IMR-90 (cell line): Measurements from ENCODE around the gene PIK3C3. TPM values are rescaled to one million over a fixed set of nuclear protein-coding genes. Genes with fewer than 3 reads are reported as not detected.

Source experiments
- ATAC-seq: fragments of 200-7000 bp; cut with Tn5 transposase; 2 replicates; pipeline ENCODE4 v1.9.1; 2020; ENCODE audit warnings: low read depth, mild to moderate bottlenecking, moderate library complexity
- BruUV-seq: library from RNA; stranded (reverse); fragments of 400-500 nt; replicated peaks from 2 replicates; lab custom pipeline; 2021; lab: Mats Ljungman, UMichigan
- CTCF ChIA-PET: fragments of 300-600 bp; formaldehyde crosslinking; extraction: SDS; loops from one replicate; lab custom pipeline; 2021; ENCODE audit warnings: antibody characterized with exemption; lab: Yijun Ruan, JAX
- POLR2A ChIA-PET: fragments of 300-600 bp; sonication (Branson Sonifier 250); formaldehyde crosslinking; loops from one replicate; lab custom pipeline; 2022; ENCODE audit warnings: antibody characterized with exemption; ENCODE audit not compliant: unreplicated experiment; lab: Charles Lee
- DNase-seq: peaks from one replicate; pipeline ENCODE4 v3.0.0; 2013
- H2AFZ ChIP-seq: replicated peaks from 2 replicates; pipeline ENCODE3; 2013; ENCODE audit warnings: low read length, mild to moderate bottlenecking; ENCODE audit not compliant: poor library complexity
- H2AK5ac ChIP-seq: 2 replicates; pipeline ENCODE4 v1.6.1; 2013; ENCODE audit warnings: low read depth, low read length, inconsistent platforms
- H2AK9ac ChIP-seq: replicated peaks from 2 replicates; pipeline ENCODE3; 2013; ENCODE audit warnings: mild to moderate bottlenecking, low read depth, low read length, moderate library complexity; ENCODE audit not compliant: poor library complexity
- H2BK120ac ChIP-seq: 2 replicates; pipeline ENCODE4 v1.6.1; 2013; ENCODE audit warnings: low read depth, low read length, inconsistent platforms
- H2BK15ac ChIP-seq: 3 replicates; pipeline ENCODE4 v1.6.1; 2013; ENCODE audit warnings: low read depth, low read length, inconsistent platforms
- H2BK20ac ChIP-seq: 2 replicates; pipeline ENCODE4 v1.6.1; 2013; ENCODE audit warnings: low read depth, mild to moderate bottlenecking, inconsistent platforms, low read length, moderate library complexity
- H2BK5ac ChIP-seq: 2 replicates; pipeline ENCODE4 v1.6.1; 2013; ENCODE audit warnings: mild to moderate bottlenecking, low read depth, low read length, inconsistent platforms; ENCODE audit not compliant: poor library complexity, severe bottlenecking
- H3K14ac ChIP-seq: replicated peaks from 2 replicates; pipeline ENCODE4 v1.6.1; 2013; ENCODE audit warnings: low read depth, low read length, inconsistent platforms
- H3K18ac ChIP-seq: 2 replicates; pipeline ENCODE4 v1.6.1; 2013; ENCODE audit warnings: low read depth, low read length, control low read depth
- H3K23ac ChIP-seq: 2 replicates; pipeline ENCODE4 v1.6.1; 2013; ENCODE audit warnings: low read depth, low read length, inconsistent platforms
- H3K27ac ChIP-seq: 2 replicates; pipeline ENCODE4 v1.5.1; 2013; ENCODE audit warnings: mild to moderate bottlenecking, control low read depth, low read length; ENCODE audit not compliant: insufficient read depth
- H3K27me3 ChIP-seq: 2 replicates; pipeline ENCODE4 v1.6.1; 2013; ENCODE audit warnings: low read length; ENCODE audit not compliant: control insufficient read depth, insufficient read depth
- H3K36me3 ChIP-seq: 2 replicates; pipeline ENCODE4 v1.6.1; 2013; ENCODE audit warnings: low read length, mixed read lengths; ENCODE audit not compliant: control insufficient read depth, insufficient read depth
- H3K4ac ChIP-seq: 2 replicates; pipeline ENCODE4 v1.6.1; 2013; ENCODE audit warnings: low read depth, low read length, inconsistent platforms
- H3K4me1 ChIP-seq: 2 replicates; pipeline ENCODE4 v1.6.1; 2013; ENCODE audit warnings: low read length, mixed read lengths; ENCODE audit not compliant: control insufficient read depth, insufficient read depth
- H3K4me2 ChIP-seq: 2 replicates; pipeline ENCODE4 v1.6.1; 2013; ENCODE audit warnings: low read depth, mild to moderate bottlenecking, control low read depth, low read length, moderate library complexity
- H3K4me3 ChIP-seq: 2 replicates; pipeline ENCODE4 v1.5.1; 2013; ENCODE audit warnings: low read depth, mild to moderate bottlenecking, control low read depth, low read length, moderate library complexity; ENCODE audit not compliant: insufficient read depth
- H3K56ac ChIP-seq: 2 replicates; pipeline ENCODE4 v1.6.1; 2013; ENCODE audit warnings: low read length, inconsistent platforms; ENCODE audit not compliant: insufficient read depth; ENCODE audit errors: extremely low read depth
- H3K79me1 ChIP-seq, 2 experiments: 2 replicates each; pipeline ENCODE4 v1.6.1; 2013; ENCODE audit warnings: low read length in 2 of 2, inconsistent platforms in 1 of 2, low read depth in 1 of 2
- H3K9ac ChIP-seq: 2 replicates; pipeline ENCODE4 v1.6.1; 2013; ENCODE audit warnings: low read depth, low read length, control low read depth
- H3K9me1 ChIP-seq: 2 replicates; pipeline ENCODE4 v1.6.1; 2013; ENCODE audit warnings: low read length, inconsistent platforms; ENCODE audit not compliant: insufficient read depth
- H3K9me3 ChIP-seq: 2 replicates; pipeline ENCODE4 v1.6.1; 2013; ENCODE audit warnings: low read length; ENCODE audit not compliant: control insufficient read depth, insufficient read depth
- H4K20me1 ChIP-seq: 2 replicates; pipeline ENCODE4 v1.6.1; 2013; ENCODE audit warnings: low read length, inconsistent platforms; ENCODE audit not compliant: insufficient read depth
- H4K5ac ChIP-seq: 2 replicates; pipeline ENCODE4 v1.6.1; 2013; ENCODE audit warnings: mild to moderate bottlenecking, low read depth, low read length, control low read depth
- H4K8ac ChIP-seq, 2 experiments: 2 replicates each; pipeline ENCODE4 v1.6.1; 2013; ENCODE audit warnings: low read depth in 2 of 2, low read length in 2 of 2, control low read depth in 1 of 2, inconsistent platforms in 1 of 2
- H4K91ac ChIP-seq: 2 replicates; pipeline ENCODE4 v1.6.1; 2013; ENCODE audit warnings: low read depth, low read length, inconsistent platforms; ENCODE audit not compliant: insufficient read depth
- BHLHE40 ChIP-seq: fragments of 150-350 bp; IDR thresholded peaks from 2 replicates; pipeline ENCODE4 v1.6.1; 2016; ENCODE audit warnings: mild to moderate bottlenecking, low read depth, low read length
- CEBPB ChIP-seq: IDR thresholded peaks from 2 replicates; pipeline ENCODE4 v1.6.1; 2012; ENCODE audit warnings: low read depth, low read length, improper control_type of control experiment
- CHD1 ChIP-seq: IDR thresholded peaks from 2 replicates; pipeline ENCODE4 v1.6.1; 2012; ENCODE audit warnings: low read depth, low read length, improper control_type of control experiment
- FOS ChIP-seq: fragments of 150-350 bp; IDR thresholded peaks from 2 replicates; pipeline ENCODE4 v1.6.1; 2016; ENCODE audit warnings: low read depth, low read length
- MAFK ChIP-seq: IDR thresholded peaks from 2 replicates; pipeline ENCODE4 v1.6.1; 2012; ENCODE audit warnings: low read depth, low read length, improper control_type of control experiment
- MAZ ChIP-seq: IDR thresholded peaks from 2 replicates; pipeline ENCODE4 v1.6.1; 2012; ENCODE audit warnings: low read depth, mild to moderate bottlenecking, low read length, improper control_type of control experiment, moderate library complexity, borderline replicate concordance
- MXI1 ChIP-seq: IDR thresholded peaks from 2 replicates; pipeline ENCODE4 v1.6.1; 2012; ENCODE audit warnings: low read depth, mild to moderate bottlenecking, low read length, moderate library complexity, borderline replicate concordance
- NFE2L2 ChIP-seq: fragments of 150-350 bp; IDR thresholded peaks from 2 replicates; pipeline ENCODE4 v1.6.1; 2016; ENCODE audit warnings: low read depth, mild to moderate bottlenecking, low read length
- POLR2A ChIP-seq: IDR thresholded peaks from 2 replicates; pipeline ENCODE4 v1.6.1; 2012; ENCODE audit warnings: mild to moderate bottlenecking, low read depth, low read length
- RAD21 ChIP-seq: IDR thresholded peaks from 2 replicates; pipeline ENCODE4 v1.6.1; 2012; ENCODE audit warnings: low read length, improper control_type of control experiment
- RCOR1 ChIP-seq: IDR thresholded peaks from 2 replicates; pipeline ENCODE4 v1.6.1; 2012; ENCODE audit warnings: mild to moderate bottlenecking, low read length, improper control_type of control experiment; ENCODE audit not compliant: insufficient replicate concordance
- RFX5 ChIP-seq: IDR thresholded peaks from 2 replicates; pipeline ENCODE4 v1.8.0; 2012; ENCODE audit warnings: low read depth, mild to moderate bottlenecking, low read length, moderate library complexity
- SMC3 ChIP-seq: fragments of 150-350 bp; IDR thresholded peaks from 2 replicates; pipeline ENCODE4 v1.6.1; 2016; ENCODE audit warnings: low read depth, mild to moderate bottlenecking, antibody characterized with exemption, low read length, moderate library complexity
- dilution Hi-C: fragments of 300-500 bp; cut with HindIII; formaldehyde crosslinking; loops from one replicate; pipeline ENCODE4 v1.14.3; 2018; ENCODE audit warnings: low sequenced_read_pairs; ENCODE audit not compliant: unreplicated experiment
- in situ Hi-C: fragments of 300-500 bp; cut with MboI; formaldehyde crosslinking; loops from 3 replicates; pipeline ENCODE4 v1.14.3; 2019; ENCODE audit warnings: low sequenced_read_pairs, inconsistent platforms, mixed read lengths
- intact Hi-C: fragments of 100-400 bp; cut with micrococcal nuclease; formaldehyde crosslinking; loops from 2 replicates; pipeline ENCODE4 v1.10.0; 2022
- polyA plus RNA-seq, 3 experiments: library from polyadenylated mRNA; depleted of rRNA; stranded (reverse); fragments of >200 nt; gene quantifications; 2 replicates each; pipeline ENCODE4 v1.2.3, GENCODE V29; 2012; ENCODE audit warnings: low replicate concordance in 1 of 3
- total RNA-seq: library from RNA; depleted of rRNA; stranded (reverse); fragments of >200 nt; gene quantifications from 2 replicates; pipeline ENCODE4 v1.2.3, GENCODE V29; 2012
- TF ChIP-seq, protein P1 (sequence below): fragments of 150-350 bp; IDR thresholded peaks from 2 replicates; pipeline ENCODE4 v1.6.1; 2016; ENCODE audit warnings: low read depth, mild to moderate bottlenecking, low read length, moderate library complexity, borderline replicate concordance
- TF ChIP-seq, protein P2 (sequence below): fragments of 150-350 bp; IDR thresholded peaks from 2 replicates; pipeline ENCODE4 v1.6.1; 2017; ENCODE audit warnings: mild to moderate bottlenecking, antibody characterized with exemption, low read length, low read depth
- TF ChIP-seq, protein P3 (sequence below): conservative IDR thresholded peaks from 2 replicates; pipeline ENCODE4 v1.5.1; 2012; ENCODE audit warnings: mild to moderate bottlenecking, low read depth, low read length, improper control_type of control experiment

PIK3C3 gene
- total and polyA plus RNA-seq, 2 of the 4 experiments (the other 2 are of a cell fraction), result 41.2 to 57.2 TPM

DNA sequence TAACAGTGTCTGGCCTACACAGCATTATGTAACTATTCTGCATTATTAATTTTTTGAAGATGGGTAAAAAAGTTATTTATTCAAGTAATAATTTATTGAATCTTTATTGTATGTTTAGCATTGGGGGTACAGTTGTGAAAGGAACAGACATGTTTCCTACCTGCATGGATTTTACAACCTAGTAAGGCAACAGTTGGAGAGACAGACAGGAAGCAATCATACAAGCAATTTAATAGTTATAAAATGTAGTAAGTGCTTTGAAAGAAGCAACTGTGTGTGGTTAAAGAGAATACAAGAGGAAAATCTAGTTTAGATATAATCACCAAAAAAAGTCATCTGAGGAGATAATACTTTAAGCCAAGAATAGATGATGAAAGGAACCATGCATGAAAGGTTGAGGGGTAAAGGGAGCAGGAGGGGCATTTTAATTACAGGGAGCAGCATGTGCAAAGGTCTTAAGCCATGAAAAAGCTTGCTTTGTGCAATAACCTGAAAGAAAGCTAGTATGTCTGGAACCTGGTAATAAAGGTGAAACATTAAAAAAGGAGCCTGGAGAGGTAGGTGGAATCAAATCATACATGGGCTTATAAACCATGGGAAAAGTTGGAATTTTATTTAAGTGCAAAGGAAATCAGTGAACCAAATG lies 140.8 kb downstream of the PIK3C3 start:
- ATAC-seq (no peak), DNase-seq (no peak)
- no peak for TF ChIP-seq MAFK
- TF ChIP-seq, protein P1, sequence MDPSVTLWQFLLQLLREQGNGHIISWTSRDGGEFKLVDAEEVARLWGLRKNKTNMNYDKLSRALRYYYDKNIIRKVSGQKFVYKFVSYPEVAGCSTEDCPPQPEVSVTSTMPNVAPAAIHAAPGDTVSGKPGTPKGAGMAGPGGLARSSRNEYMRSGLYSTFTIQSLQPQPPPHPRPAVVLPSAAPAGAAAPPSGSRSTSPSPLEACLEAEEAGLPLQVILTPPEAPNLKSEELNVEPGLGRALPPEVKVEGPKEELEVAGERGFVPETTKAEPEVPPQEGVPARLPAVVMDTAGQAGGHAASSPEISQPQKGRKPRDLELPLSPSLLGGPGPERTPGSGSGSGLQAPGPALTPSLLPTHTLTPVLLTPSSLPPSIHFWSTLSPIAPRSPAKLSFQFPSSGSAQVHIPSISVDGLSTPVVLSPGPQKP, result no peak
- TF ChIP-seq RCOR1, result no peak
- TF ChIP-seq MAZ, result no peak
- TF ChIP-seq POLR2A, result no peak
- TF ChIP-seq, protein P2, sequence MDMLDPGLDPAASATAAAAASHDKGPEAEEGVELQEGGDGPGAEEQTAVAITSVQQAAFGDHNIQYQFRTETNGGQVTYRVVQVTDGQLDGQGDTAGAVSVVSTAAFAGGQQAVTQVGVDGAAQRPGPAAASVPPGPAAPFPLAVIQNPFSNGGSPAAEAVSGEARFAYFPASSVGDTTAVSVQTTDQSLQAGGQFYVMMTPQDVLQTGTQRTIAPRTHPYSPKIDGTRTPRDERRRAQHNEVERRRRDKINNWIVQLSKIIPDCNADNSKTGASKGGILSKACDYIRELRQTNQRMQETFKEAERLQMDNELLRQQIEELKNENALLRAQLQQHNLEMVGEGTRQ, result no peak
- no peak for TF ChIP-seq MXI1
- TF ChIP-seq RAD21, result no peak
- TF ChIP-seq, protein P3, sequence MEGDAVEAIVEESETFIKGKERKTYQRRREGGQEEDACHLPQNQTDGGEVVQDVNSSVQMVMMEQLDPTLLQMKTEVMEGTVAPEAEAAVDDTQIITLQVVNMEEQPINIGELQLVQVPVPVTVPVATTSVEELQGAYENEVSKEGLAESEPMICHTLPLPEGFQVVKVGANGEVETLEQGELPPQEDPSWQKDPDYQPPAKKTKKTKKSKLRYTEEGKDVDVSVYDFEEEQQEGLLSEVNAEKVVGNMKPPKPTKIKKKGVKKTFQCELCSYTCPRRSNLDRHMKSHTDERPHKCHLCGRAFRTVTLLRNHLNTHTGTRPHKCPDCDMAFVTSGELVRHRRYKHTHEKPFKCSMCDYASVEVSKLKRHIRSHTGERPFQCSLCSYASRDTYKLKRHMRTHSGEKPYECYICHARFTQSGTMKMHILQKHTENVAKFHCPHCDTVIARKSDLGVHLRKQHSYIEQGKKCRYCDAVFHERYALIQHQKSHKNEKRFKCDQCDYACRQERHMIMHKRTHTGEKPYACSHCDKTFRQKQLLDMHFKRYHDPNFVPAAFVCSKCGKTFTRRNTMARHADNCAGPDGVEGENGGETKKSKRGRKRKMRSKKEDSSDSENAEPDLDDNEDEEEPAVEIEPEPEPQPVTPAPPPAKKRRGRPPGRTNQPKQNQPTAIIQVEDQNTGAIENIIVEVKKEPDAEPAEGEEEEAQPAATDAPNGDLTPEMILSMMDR, result no peak
- TF ChIP-seq CHD1, result no peak
- no peak for TF ChIP-seq FOS
- TF ChIP-seq SMC3, result no peak
- TF ChIP-seq NFE2L2, result no peak
- TF ChIP-seq CEBPB, result no peak
- TF ChIP-seq RFX5, result no peak
- no peak for TF ChIP-seq BHLHE40
- H3K56ac ChIP-seq, result no peak overlapping the region
- dilution Hi-C loops, result no loop called here
- no peaks in the 10 kb centered on the region for H4K20me1 ChIP-seq
- H3K36me3 ChIP-seq, result no peaks in the 10 kb centered on the region
- no peaks in the 10 kb centered on the region for H3K4me1 ChIP-seq
- no peak overlapping the region for H2AK9ac ChIP-seq
- no peak overlapping the region for H3K14ac ChIP-seq
- BruUV-seq, result no TSS peak
- H3K4me2 ChIP-seq, result no peak overlapping the region
- no peak overlapping the region for H2BK120ac ChIP-seq
- no peak overlapping the region for H4K5ac ChIP-seq
- H2AFZ ChIP-seq, result no peak overlapping the region
- no peak overlapping the region for H2BK15ac ChIP-seq
- H2BK20ac ChIP-seq, result no peak overlapping the region
- H3K4me3 ChIP-seq, result no peak overlapping the region
- H3K9me3 ChIP-seq, result no peaks in the 10 kb centered on the region
- no peak overlapping the region for H3K23ac ChIP-seq
- H4K91ac ChIP-seq, result no peak overlapping the region
- no peak overlapping the region for H3K18ac ChIP-seq
- no peak overlapping the region for H4K8ac ChIP-seq
- in situ Hi-C loops, result no loop called here
- no peak overlapping the region for H2BK5ac ChIP-seq
- POLR2A ChIA-PET, result no interaction called here
- CTCF ChIA-PET, result interaction anchor here (1.3 kb wide), 1 partner anchor 18 kb away, joined by 6 read pairs; no protein-coding TSS in a partner anchor
- no peak overlapping the region for H3K9ac ChIP-seq
- no peaks in the 10 kb centered on the region for H3K79me1 ChIP-seq
- no peaks in the 10 kb centered on the region for H3K9me1 ChIP-seq
- no peak overlapping the region for H3K4ac ChIP-seq
- intact Hi-C loops, result no loop called here
- no peak overlapping the region for H3K27ac ChIP-seq
- H2AK5ac ChIP-seq, result no peak overlapping the region
- no peaks in the 10 kb centered on the region for H3K27me3 ChIP-seq
